Trophoblast cell (in vitro differentiated cells and primary cell): ENCODE measurements around the gene MRPS18B.

Source experiments
- DNase-seq, 2 donors: peaks; one replicate each; pipeline ENCODE4 v3.0.0-alpha.2; 2016
- H2AFZ ChIP-seq: 2 replicates; pipeline ENCODE4 v1.6.1; 2013; ENCODE audit warnings: low read length, moderate library complexity, mild to moderate bottlenecking; ENCODE audit not compliant: insufficient read depth, poor library complexity
- H2AK5ac ChIP-seq: 2 replicates; pipeline ENCODE4 v1.6.1; 2013; ENCODE audit warnings: mild to moderate bottlenecking, low read length
- H2BK120ac ChIP-seq: 2 replicates; pipeline ENCODE4 v1.6.1; 2013; ENCODE audit warnings: low read length, mild to moderate bottlenecking, moderate library complexity; ENCODE audit not compliant: insufficient read depth, poor library complexity
- H2BK12ac ChIP-seq: 2 replicates; pipeline ENCODE4 v1.6.1; 2013; ENCODE audit warnings: mild to moderate bottlenecking, low read length, moderate library complexity
- H2BK5ac ChIP-seq: 2 replicates; pipeline ENCODE4 v1.6.1; 2013; ENCODE audit warnings: low read length, low read depth, moderate library complexity, mild to moderate bottlenecking; ENCODE audit not compliant: poor library complexity
- H3K14ac ChIP-seq: 2 replicates; pipeline ENCODE4 v1.6.1; 2013; ENCODE audit warnings: mild to moderate bottlenecking, low read length
- H3K18ac ChIP-seq: 2 replicates; pipeline ENCODE4 v1.6.1; 2013; ENCODE audit warnings: mild to moderate bottlenecking, low read length
- H3K23ac ChIP-seq: 2 replicates; pipeline ENCODE4 v1.6.1; 2013; ENCODE audit warnings: low read length
- H3K27ac ChIP-seq: 2 replicates; pipeline ENCODE4 v1.5.1; 2013; ENCODE audit warnings: low read depth, mild to moderate bottlenecking, inconsistent platforms, low read length, moderate library complexity
- H3K27me3 ChIP-seq: 2 replicates; pipeline ENCODE4 v1.6.1; 2013; ENCODE audit warnings: inconsistent platforms, mild to moderate bottlenecking, low read length, moderate library complexity; ENCODE audit not compliant: insufficient read depth
- H3K36me3 ChIP-seq, 2 experiments: 1 replicate in 1 of 2; 2 replicates in 1 of 2; pipeline ENCODE4 v1.6.1; 2013; ENCODE audit warnings: low read length in 2 of 2, mild to moderate bottlenecking in 2 of 2, moderate library complexity in 1 of 2; ENCODE audit not compliant: insufficient read depth in 2 of 2, control insufficient read depth in 1 of 2
- H3K4ac ChIP-seq: 2 replicates; pipeline ENCODE4 v1.6.1; 2013; ENCODE audit warnings: low read depth, mild to moderate bottlenecking, low read length, moderate library complexity
- H3K4me1 ChIP-seq, 2 experiments: 1 replicate in 1 of 2; 2 replicates in 1 of 2; pipeline ENCODE4 v1.6.1; 2013; ENCODE audit warnings: low read length in 2 of 2, mild to moderate bottlenecking in 2 of 2, moderate library complexity in 1 of 2; ENCODE audit not compliant: insufficient read depth in 2 of 2, control insufficient read depth in 1 of 2
- H3K4me2 ChIP-seq: 2 replicates; pipeline ENCODE4 v1.6.1; 2013; ENCODE audit warnings: inconsistent platforms, mild to moderate bottlenecking, low read length, moderate library complexity
- H3K4me3 ChIP-seq: 2 replicates; pipeline ENCODE4 v1.5.1; 2013; ENCODE audit warnings: mild to moderate bottlenecking, low read depth, low read length, inconsistent platforms
- H3K79me1 ChIP-seq: one replicate; pipeline ENCODE4 v1.6.1; 2013; ENCODE audit warnings: low read length
- H3K79me2 ChIP-seq: 2 replicates; pipeline ENCODE4 v1.6.1; 2013; ENCODE audit warnings: low read length, mild to moderate bottlenecking; ENCODE audit not compliant: control insufficient read depth, insufficient read depth, poor library complexity
- H3K9ac ChIP-seq: 2 replicates; pipeline ENCODE4 v1.6.1; 2013; ENCODE audit warnings: mild to moderate bottlenecking, low read length
- H3K9me3 ChIP-seq: 2 replicates; pipeline ENCODE4 v1.6.1; 2013; ENCODE audit warnings: low read depth, mild to moderate bottlenecking, control low read depth, inconsistent platforms, low read length; ENCODE audit not compliant: insufficient read depth
- H4K12ac ChIP-seq: 2 replicates; pipeline ENCODE4 v1.6.1; 2013; ENCODE audit warnings: low read depth, mild to moderate bottlenecking, low read length, moderate library complexity
- H4K8ac ChIP-seq: 2 replicates; pipeline ENCODE4 v1.6.1; 2013; ENCODE audit warnings: low read depth, mild to moderate bottlenecking, low read length, moderate library complexity
- H4K91ac ChIP-seq: one replicate; pipeline ENCODE4 v1.6.1; 2013; ENCODE audit warnings: low read depth, mild to moderate bottlenecking, low read length, moderate library complexity
- WGBS: extraction: QIAGEN DNeasy Blood & Tissue Kit; methylation state at CpG from one replicate; pipeline ENCODE4 v1.1.7; 2013; ENCODE audit warnings: missing lambda C conversion rate; ENCODE audit not compliant: insufficient read length, insufficient coverage; ENCODE audit errors: extremely low coverage; 5-methylcytosine and 5-hydroxymethylcytosine counted together

Gene MRPS18B

GRCh38 chr6:30644769-30645168 lies 27.1 kb downstream of the MRPS18B start:
- Histone ChIP-seq H2BK120ac (no peak overlapping the region), H3K4me1 (peaks cover 0 to 7% of the 10 kb centered on the region in 2 experiments), H3K9me3 (peaks cover 1% of the 10 kb centered on the region), H3K14ac (no peak overlapping the region), H3K4me2 (no peak overlapping the region), H3K9ac (no peak overlapping the region), H4K91ac (no peak overlapping the region), H3K18ac (no peak overlapping the region), H3K27ac (no peak overlapping the region), H3K4me3 (no peak overlapping the region), H3K4ac (no peak overlapping the region), H3K36me3 (peaks cover 33 to 52% of the 10 kb centered on the region in 2 experiments), H4K12ac (no peak overlapping the region), H2BK5ac (no peak overlapping the region), H2AFZ (no peak overlapping the region), H3K79me2 (peaks cover 3% of the 10 kb centered on the region), H3K79me1 (peaks cover 6% of the 10 kb centered on the region), H4K8ac (no peak overlapping the region), H2BK12ac (no peak overlapping the region), H2AK5ac (no peak overlapping the region), H3K23ac (no peak overlapping the region), H3K27me3 (no peaks in the 10 kb centered on the region)
- no peak for DNase-seq
- no CpG with 5 or more reads among the region's 5 CpGs for WGBS

DNA sequence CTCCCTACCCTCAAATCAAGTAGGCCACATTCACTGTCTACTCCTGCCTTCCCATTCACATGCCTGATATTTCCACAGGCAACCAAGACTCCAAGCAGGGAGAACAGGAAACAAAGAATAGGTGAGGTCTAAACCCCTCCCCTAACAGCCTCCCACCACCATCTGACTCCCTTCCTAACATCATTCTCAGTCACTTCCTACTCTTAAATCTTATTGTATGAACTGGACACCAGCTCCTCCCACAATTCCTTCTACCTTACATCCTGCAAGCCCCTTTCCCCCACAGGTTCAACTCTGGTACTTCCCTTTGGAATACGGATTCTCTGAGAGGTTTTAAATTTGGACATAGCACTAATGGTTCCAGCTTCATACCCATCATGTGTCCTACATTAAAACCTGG lies 28.3 kb downstream of the MRPS18B start:
- H3K9me3 ChIP-seq = peaks cover 1% of the 10 kb centered on the region
- H4K91ac ChIP-seq = no peak overlapping the region
- H3K4me3 ChIP-seq = no peak overlapping the region
- H3K14ac ChIP-seq = no peak overlapping the region
- H2BK5ac ChIP-seq = no peak overlapping the region
- H3K79me1 ChIP-seq = peaks cover 6% of the 10 kb centered on the region
- H3K27me3 ChIP-seq = no peaks in the 10 kb centered on the region
- H3K4me2 ChIP-seq = peak overlapping the region; percentile 54
- H2BK12ac ChIP-seq = no peak overlapping the region
- H4K8ac ChIP-seq = no peak overlapping the region
- H3K79me2 ChIP-seq = peaks cover 3% of the 10 kb centered on the region
- no CpG with 5 or more reads among the region's 1 CpG for WGBS
- peak overlapping the region; percentile 52 for H3K4ac ChIP-seq
- no peak overlapping the region for H3K9ac ChIP-seq
- H3K27ac ChIP-seq = no peak overlapping the region
- H2BK120ac ChIP-seq = no peak overlapping the region
- DNase-seq = no peak
- H3K4me1 ChIP-seq = peaks cover 0 to 7% of the 10 kb centered on the region in 2 experiments
- no peak overlapping the region for H3K18ac ChIP-seq
- no peak overlapping the region for H3K23ac ChIP-seq
- no peak overlapping the region for H2AK5ac ChIP-seq
- H2AFZ ChIP-seq = no peak overlapping the region
- peaks cover 25 to 43% of the 10 kb centered on the region in 2 experiments for H3K36me3 ChIP-seq
- H4K12ac ChIP-seq = no peak overlapping the region

DNA sequence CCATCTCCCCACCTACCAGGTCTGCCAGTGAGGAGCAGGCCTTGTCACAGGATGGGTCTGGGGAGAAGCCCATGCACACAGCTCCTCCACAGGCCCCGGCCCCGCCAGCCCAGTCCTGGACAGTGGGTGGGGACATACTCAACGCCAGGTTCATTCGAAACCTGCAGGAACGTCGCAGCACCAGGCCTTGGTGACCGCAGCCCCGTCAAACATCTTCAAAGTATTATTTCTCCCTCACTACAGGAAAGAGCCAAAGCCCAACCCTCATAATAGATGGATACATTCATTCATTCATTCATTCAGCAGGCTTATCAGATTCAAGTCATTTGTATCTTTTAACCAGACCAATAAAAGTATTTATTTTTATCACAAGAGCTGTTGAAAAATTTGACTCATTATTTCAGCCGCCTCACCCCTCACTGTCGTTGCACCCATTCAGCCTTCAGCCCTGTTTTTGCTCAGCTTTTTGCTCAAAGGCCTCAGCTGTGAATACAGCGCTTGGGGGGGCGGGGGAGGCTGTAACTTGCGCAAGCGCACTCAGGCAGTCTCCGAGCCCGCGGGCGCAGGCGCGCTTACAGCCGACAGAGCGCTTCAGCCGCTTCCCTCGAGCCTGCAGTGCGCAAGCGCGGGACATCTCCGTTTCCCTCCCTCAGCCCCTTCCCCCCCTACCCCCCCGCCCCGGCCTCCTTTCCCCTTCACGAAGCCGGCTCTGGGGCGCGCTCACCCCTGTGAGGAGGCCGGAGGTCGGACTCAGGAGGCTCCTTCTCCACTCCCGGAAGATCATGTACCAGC lies 29.0 kb downstream of the MRPS18B start, which contains the start of gene C6orf136:
Gene C6orf136 (plus strand): TSS at position 684 of the 792 bp plus-strand sequence. CDS start 99 bp downstream, at position 783.
- Histone ChIP-seq H3K18ac (peak within 1 kb of the TSS; percentile 53), H3K9me3 (peaks cover 1% of the 10 kb centered on the region), H2BK5ac (peak within 1 kb of the TSS; percentile 81), H3K79me1 (peaks cover 6% of the 10 kb centered on the region), H4K12ac (peak within 1 kb of the TSS; percentile 60), H3K9ac (peak within 1 kb of the TSS; percentile 92), H2AFZ (peak within 1 kb of the TSS; percentile 94), H3K79me2 (peaks cover 3% of the 10 kb centered on the region), H2BK12ac (no peak within 1 kb of the TSS), H4K91ac (peak within 1 kb of the TSS; percentile 82), H3K36me3 (peaks cover 26 to 40% of the 10 kb centered on the region in 2 experiments), H3K23ac (no peak within 1 kb of the TSS), H3K14ac (peak within 1 kb of the TSS; percentile 80), H3K27me3 (no peaks in the 10 kb centered on the region), H4K8ac (peak within 1 kb of the TSS; percentile 88), H3K4ac (peak within 1 kb of the TSS; percentile 69), H3K4me1 (peaks cover 0 to 7% of the 10 kb centered on the region in 2 experiments), H2AK5ac (no peak within 1 kb of the TSS), H3K4me3 (peak within 1 kb of the TSS; percentile 99), H3K4me2 (peak within 1 kb of the TSS; percentile 97), H2BK120ac (peak within 1 kb of the TSS; percentile 87), H3K27ac (peak within 1 kb of the TSS; percentile 86)
- WGBS = no CpG with 5 or more reads among the region's 37 CpGs
- DNase-seq = peak; percentile 93 to 95

DNA sequence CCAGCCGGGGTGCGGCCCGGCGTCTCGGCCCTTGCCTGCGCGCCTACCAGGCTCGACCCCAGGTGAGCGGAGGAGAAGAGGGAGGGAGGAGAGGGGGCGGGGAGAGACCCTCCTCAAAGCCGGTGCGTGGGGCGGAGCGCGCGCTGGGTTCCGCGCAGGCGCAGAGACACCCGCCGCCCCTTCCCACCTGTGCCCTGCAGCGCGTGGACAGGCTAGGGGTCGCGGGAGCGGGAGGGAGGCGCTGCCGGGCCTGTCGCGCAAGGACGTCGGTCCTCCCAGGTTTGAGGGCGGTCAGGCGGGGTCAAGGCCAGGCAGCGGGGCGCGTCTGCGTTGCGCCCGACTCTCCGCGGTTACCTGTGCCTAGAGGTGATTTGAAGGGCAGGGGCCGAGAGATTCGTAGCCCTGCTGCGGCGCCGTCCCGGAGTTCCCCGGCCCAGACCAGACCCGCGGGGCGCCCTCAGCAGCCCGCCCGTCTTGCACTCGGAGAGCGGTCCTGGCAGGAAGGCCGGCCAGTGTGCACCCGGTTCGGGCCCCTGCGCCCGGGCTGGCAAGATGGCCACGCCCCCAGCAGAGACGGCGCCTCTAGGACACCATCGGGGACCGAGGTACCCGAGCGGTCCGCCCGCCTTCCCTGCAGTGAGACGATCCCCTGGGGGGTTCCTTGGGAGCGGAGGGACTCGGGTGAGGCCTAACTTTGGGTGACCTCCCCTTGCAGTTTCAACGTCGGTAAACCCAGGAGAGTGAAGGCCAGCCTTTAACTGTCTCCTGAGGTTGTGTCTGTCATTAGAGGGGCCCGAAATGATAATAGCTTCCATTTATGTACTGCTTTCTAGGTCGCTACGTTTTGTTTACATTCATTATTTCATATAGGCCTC lies 29.8 kb downstream of the MRPS18B start:
- Histone ChIP-seq H2AFZ (peak overlapping the region; percentile 94), H2BK12ac (no peak overlapping the region), H3K18ac (peak overlapping the region; percentile 53), H3K9ac (peak overlapping the region; percentile 92), H4K91ac (peak overlapping the region; percentile 82), H4K12ac (peak overlapping the region; percentile 60), H3K4me2 (peak overlapping the region; percentile 97), H3K4me3 (peak overlapping the region; percentile 99), H3K14ac (peak overlapping the region; percentile 80), H3K79me2 (peaks cover 3% of the 10 kb centered on the region), H3K27ac (peak overlapping the region; percentile 86), H4K8ac (peak overlapping the region; percentile 88), H3K79me1 (peaks cover 6% of the 10 kb centered on the region), H3K4ac (no peak overlapping the region), H3K36me3 (peaks cover 24 to 39% of the 10 kb centered on the region in 2 experiments), H2AK5ac (no peak overlapping the region), H3K4me1 (peaks cover 0 to 7% of the 10 kb centered on the region in 2 experiments), H2BK5ac (peak overlapping the region; percentile 81), H2BK120ac (peak overlapping the region; percentile 87), H3K27me3 (no peaks in the 10 kb centered on the region), H3K23ac (no peak overlapping the region), H3K9me3 (peaks cover 1% of the 10 kb centered on the region)
- peak; percentile 62 to 70 for DNase-seq
- WGBS = no CpG with 5 or more reads among the region's 78 CpGs
